Epithelial cell of proximal tubule (primary cell): Measurements from ENCODE around the gene DAZAP2. TPM values are rescaled to one million over a fixed set of nuclear protein-coding genes. Genes with fewer than 3 reads are reported as not detected.
A peak's percentile ranks its signal among the peaks of the same experiment; 100 is the strongest.
"Not testable (repeated sequence)": the region's sequence is repeated elsewhere in the genome, so short reads cannot be mapped to it uniquely, and the experiment has no call there.

Source experiments
- DNase-seq: peaks from one replicate; pipeline ENCODE4 v3.0.0-alpha.2; 2011; ENCODE audit warnings: low read depth
- H3K4me3 ChIP-seq: 2 replicates; pipeline ENCODE4 v1.5.1; 2011; ENCODE audit warnings: low read depth, mild to moderate bottlenecking, low read length
- total RNA-seq: library from RNA; depleted of rRNA; stranded (reverse); fragments of >200 nt; gene quantifications from 2 replicates; pipeline ENCODE4 v1.2.3, GENCODE V29; 2015
- TF ChIP-seq, protein P1 (sequence below): conservative IDR thresholded peaks from 2 replicates; pipeline ENCODE4 v1.5.1; 2012; ENCODE audit warnings: low read depth, mild to moderate bottlenecking, low read length

The DAZAP2 gene
- total RNA-seq, 1 donor from 2014 or later = 196 TPM

DNA sequence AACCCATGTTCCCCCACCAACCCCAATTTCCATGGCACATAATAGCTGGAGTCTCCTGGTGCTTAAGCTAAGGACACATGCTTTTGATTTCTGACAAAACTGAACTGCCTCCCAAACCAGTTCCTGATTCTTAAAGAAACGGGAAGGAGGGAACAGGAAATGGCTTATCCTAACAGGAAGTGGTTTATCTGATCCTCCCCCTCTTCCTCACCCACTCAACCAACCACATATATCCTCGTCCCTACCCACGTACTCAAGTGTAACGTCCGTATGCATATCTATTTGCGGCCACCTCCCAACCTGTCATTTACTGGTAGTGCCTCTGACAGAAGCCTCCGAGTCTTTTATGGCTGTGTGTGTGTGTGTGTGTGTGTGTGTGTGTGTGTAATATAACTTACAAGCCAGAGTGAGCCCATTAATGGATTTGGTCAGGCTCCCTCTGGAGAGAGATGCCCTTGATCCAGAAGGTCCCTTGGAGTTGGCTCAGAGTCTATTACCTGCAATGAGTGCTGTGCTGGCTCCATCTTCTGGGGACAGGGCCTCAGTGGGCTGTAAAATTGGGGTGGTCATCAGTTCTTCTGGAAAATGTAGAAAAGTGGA lies 7.7 kb downstream of the DAZAP2 start:
- no peak overlapping the region for H3K4me3 ChIP-seq
- no peak for DNase-seq
- TF ChIP-seq, protein P1, sequence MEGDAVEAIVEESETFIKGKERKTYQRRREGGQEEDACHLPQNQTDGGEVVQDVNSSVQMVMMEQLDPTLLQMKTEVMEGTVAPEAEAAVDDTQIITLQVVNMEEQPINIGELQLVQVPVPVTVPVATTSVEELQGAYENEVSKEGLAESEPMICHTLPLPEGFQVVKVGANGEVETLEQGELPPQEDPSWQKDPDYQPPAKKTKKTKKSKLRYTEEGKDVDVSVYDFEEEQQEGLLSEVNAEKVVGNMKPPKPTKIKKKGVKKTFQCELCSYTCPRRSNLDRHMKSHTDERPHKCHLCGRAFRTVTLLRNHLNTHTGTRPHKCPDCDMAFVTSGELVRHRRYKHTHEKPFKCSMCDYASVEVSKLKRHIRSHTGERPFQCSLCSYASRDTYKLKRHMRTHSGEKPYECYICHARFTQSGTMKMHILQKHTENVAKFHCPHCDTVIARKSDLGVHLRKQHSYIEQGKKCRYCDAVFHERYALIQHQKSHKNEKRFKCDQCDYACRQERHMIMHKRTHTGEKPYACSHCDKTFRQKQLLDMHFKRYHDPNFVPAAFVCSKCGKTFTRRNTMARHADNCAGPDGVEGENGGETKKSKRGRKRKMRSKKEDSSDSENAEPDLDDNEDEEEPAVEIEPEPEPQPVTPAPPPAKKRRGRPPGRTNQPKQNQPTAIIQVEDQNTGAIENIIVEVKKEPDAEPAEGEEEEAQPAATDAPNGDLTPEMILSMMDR = peak; percentile 30

GRCh38 chr12:51247523-51248206 lies 9.0 kb downstream of the DAZAP2 start:
- TF ChIP-seq, protein P1 = no peak
- no peak for DNase-seq
- no peak overlapping the region for H3K4me3 ChIP-seq

- DNase-seq = no peak
- no peak overlapping the region for H3K4me3 ChIP-seq
- TF ChIP-seq, protein P1 = no peak
These were observed 14.7 kb downstream of the DAZAP2 start for GRCh38 chr12:51253276-51253675.

DNA sequence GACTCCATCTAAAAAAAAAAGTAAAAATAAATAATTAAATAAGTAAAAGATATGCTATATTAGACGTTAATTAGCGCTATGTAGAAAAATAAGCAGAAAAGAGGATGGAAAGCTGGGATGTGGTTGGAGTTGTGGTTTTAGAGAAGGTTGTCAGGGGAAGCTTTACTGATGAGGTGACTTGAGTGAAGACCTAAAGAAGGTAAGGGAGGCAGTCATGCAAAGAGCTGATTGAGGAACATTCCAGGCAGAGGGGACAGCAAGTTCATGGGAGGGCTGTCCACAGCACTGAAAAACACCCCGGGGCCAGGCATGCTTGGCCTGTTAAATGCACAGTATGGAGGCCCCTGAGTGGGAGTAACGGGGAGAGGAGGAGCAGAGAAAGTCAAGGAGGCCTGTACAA lies 15.9 kb downstream of the DAZAP2 start:
- DNase-seq = no peak
- no peak overlapping the region for H3K4me3 ChIP-seq
- TF ChIP-seq, protein P1 = no peak

- not testable (repeated sequence) for DNase-seq, H3K4me3 ChIP-seq
These were observed 21.0 kb downstream of the DAZAP2 start for GRCh38 chr12:51259600-51259999.

DNA sequence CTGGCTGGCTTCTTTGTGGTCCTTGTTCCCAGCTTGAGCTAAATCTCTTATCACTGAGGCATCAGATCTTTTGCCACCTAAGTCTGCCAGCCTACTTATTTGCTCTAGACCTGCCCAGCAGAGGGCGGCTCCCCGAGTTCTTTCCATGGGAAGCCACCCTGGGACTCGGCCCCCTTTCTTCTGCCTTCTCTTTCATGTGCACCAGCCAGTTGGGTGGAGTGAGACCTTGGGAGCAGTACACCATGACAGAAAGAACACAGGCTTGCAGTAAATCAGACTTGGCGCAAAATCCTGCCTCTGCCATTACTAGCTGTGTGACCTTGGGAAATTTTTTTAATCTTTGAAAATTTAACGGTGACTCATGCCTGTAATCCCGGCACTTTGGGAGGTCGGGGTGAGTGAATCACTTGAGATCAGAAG lies 24.1 kb downstream of the DAZAP2 start:
- TF ChIP-seq, protein P1 = peak; percentile 57

GRCh38 chr12:51263341-51263740 lies 24.7 kb downstream of the DAZAP2 start:
- no peak overlapping the region for H3K4me3 ChIP-seq
- DNase-seq = no peak
- TF ChIP-seq, protein P1 = no peak

More for the DNA sequence above, 24.1 kb downstream of the DAZAP2 start:
- DNase-seq = peak; percentile 50
- H3K4me3 ChIP-seq = no peak overlapping the region
